HG03095 (cell line): ENCODE measurements around the gene TP53TG3D.
"Not testable (repeated sequence)": the region's sequence is repeated elsewhere in the genome, so short reads cannot be mapped to it uniquely, and the experiment has no call there.

Experiments used
- ATAC-seq: cut with Tn5 transposase; IDR thresholded peaks from one replicate; pipeline ENCODE4 v1.9.1; 2021; ENCODE audit warnings: moderate library complexity; ENCODE audit not compliant: unreplicated experiment

The TP53TG3D gene, protein sequence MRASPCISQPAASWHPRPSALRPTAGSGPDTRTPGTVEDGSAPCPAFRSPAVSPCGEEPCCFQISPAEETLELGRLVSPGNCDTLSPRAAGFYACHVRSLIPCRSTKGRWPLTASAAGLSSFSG

GRCh38 chr16:32252986-32253385 is at the start of gene TP53TG3D:
Gene TP53TG3D (plus strand): TSS chr16:32253286. CDS start chr16:32253354, 68 bp downstream.
- not testable (repeated sequence) for ATAC-seq

DNA sequence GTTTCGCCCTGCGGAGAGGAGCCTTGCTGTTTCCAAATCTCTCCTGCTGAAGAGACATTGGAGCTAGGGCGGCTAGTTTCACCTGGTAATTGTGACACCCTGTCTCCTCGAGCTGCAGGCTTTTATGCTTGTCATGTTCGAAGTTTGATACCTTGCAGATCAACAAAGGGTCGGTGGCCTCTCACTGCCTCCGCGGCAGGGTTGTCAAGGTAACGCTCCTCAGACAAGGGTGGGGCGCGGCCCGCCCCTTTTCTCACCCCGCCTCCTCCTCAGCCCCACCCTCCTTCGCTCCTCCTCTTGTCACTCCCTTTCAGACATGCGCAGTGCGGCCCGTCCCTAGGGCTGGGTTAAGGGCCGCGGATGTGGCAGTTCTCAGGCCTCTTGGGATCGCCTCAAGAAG is 421 bp downstream of the TP53TG3D start:
- ATAC-seq = not testable (repeated sequence)

DNA sequence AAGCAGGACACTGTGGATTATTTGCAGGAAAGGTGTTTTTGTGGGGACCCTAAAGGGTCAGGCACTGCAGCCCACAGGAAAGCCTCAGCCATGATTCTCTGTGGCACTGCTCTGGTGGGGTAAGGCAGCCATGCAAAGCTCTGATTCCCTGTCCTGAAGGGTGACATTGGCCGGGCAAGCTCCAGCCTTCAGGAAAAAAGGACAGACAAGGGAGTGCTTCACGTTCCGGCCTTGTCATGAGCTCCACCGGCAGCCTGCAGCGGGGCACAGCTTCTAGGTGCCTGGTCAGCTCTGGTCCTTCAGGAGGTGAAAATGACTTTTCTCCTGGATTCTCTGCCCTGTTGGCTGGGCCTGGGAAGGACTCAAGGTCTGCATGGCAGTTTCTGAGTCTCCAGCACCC is 8.4 kb downstream of the TP53TG3D start:
- not testable (repeated sequence) for ATAC-seq

DNA sequence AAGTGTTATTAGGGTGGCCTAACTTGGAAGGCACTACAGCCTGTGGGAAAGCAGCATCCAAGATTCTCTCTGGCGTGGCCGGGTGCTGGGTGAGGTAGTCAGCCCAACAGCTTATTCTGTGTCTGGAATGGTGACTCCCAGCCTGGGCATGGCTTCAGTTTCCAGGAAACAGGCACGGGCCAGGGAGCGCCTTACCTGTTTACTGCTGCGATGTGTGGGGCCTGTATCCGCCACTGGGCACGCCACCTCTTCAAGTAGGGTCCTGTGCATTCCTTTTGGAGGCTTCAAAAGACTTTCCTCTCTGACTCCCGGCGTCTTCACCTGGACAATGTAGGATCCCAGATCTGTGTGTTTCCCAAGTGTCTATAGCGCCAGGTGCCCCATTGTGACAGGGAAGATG is 10.5 kb downstream of the TP53TG3D start:
- ATAC-seq = not testable (repeated sequence)

GRCh38 chr16:32281910-32282309 is 28.8 kb downstream of the TP53TG3D start:
- not testable (repeated sequence) for ATAC-seq

GRCh38 chr16:32283024-32283423 is 29.9 kb downstream of the TP53TG3D start:
- not testable (repeated sequence) for ATAC-seq

DNA sequence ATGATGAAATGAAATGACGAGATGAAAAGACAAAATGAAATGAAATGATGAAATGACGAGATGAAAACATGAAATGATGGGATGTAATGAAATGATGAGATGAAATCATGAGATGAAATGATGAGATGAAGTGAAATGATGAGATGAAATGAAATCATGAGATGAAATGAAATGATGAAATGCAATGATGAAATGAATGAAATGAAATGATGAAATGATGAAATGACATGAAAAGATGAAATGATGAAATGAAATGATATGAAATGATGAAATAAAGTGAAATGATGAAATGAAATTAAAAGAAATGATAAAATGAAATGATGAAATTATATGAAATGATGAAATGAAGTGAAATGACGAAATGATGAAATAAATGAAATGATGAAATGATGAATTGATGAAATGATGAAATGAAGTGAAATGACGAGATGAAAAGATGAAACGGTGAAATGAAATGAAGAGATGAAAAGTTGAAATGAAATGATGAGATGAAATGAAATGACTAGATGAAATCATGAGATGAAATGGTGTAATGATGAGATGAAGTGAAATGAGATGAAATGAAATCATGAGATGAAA is 30.9 kb downstream of the TP53TG3D start:
- ATAC-seq = not testable (repeated sequence)

DNA sequence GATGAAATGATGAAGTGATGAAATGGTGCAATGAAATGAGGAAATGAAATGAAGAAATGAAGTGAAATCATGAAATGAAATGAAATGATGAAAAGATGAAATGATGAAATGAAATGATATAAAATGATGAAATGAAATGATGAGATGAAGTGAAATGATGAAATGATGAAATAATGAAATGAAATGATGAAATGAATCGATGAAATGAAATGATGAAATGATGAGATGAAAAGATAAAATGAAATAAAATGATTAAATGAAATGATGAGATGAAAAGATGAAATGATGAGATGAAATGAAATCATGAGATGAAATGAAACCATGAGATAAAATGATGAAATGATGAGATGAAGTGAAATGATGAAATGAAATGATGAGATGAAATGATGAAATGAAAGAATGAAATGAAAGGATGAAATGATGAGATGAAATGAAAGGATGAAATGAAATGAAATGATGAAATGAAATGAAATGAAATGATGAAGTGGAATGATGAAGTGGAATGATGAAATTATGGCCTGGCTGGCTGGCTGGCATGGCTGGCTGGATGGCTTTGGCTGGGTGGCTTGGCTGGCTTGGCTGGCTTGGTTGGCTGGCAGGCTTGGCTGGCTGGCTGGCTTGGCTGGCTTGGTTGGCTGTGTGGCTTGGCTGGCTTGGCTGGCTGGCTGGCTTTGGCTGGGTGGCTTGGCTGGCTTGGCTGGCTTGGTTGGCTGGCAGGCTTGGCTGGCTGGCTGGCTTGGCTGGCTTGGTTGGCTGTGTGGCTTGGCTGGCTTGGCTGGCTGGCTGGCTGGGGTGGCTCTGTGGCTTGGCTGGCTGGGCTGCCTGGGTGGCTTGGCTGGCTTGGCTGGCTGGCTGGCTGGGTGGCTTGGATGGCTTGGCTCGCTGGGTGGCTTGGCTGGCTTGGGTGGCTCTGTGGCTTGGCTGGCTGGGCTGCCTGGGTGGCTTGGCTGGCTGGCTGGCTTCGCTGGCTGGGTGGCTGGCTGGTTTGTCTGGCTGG is 32.0 kb downstream of the TP53TG3D start:
- ATAC-seq = not testable (repeated sequence)

- not testable (repeated sequence) for ATAC-seq
Observed at GRCh38 chr16:32286193-32286592, 33.1 kb downstream of the TP53TG3D start.

DNA sequence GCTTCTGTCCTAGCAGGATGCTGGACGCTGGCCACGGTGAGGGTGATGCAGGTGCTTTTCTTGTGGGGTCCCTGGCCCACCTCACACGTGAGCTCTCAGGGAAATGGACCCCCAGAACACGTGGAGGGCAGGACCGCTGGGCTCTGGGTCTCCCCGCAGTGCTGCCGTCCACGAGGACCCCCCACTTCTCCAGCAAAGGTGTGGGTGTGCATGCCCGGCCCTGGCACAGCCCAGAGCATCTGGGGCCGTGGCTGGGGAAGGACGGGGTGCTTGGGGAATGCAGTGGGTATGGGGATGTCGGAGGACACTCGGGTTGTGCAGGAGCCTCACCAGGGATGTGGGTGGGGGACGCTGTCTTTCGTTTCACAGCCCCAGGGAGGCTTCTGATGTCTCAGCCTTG is 34.7 kb downstream of the TP53TG3D start:
- ATAC-seq = not testable (repeated sequence)

DNA sequence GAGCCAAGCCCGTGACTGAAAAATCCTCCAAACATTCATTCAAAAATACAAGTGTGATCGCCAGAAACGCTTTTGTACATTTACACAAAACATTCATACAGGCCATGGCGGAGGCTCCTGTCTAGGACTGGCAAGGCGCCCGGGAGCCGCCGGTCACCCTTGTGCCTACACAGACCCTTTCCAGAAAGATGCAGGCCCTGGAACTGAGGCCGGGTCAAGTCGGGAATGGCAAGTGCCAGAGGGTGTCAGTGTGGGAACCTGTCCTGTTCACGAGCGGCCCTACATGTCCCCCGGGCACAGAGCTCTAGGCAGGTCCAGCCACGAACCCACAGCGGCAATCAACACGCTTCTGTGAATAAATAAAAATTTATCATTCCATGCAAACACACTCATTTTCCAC is 36.1 kb downstream of the TP53TG3D start:
- ATAC-seq = not testable (repeated sequence)

- ATAC-seq = not testable (repeated sequence)
Observed at GRCh38 chr16:32302776-32303175, 49.7 kb downstream of the TP53TG3D start.
